ENCODE results near the gene FAM20A. TPM values are rescaled to one million over a fixed set of nuclear protein-coding genes. Genes with fewer than 3 reads are reported as not detected.

FAM20A gene
- total and polyA plus RNA-seq, 2 experiments from 2014 or later = 15.6 to 15.9 TPM

- DNase-seq (ENCODE audit: low read depth in 1 of 2, low spot score in 1 of 2) = peak; percentile 79 to 92
- Histone ChIP-seq H3K4me3 (no peak overlapping the region), H3K27me3 (no peaks in the 10 kb centered on the region), H3K36me3 (no peaks in the 10 kb centered on the region), H3K4me1 (ENCODE audit: low read depth) (no peaks in the 10 kb centered on the region), H3K27ac (no peak overlapping the region), H3K9me3 (ENCODE audit: low read depth) (no peaks in the 10 kb centered on the region)
- peak; percentile 77 for TF ChIP-seq CTCF (IDR thresholded peaks at IDR 0.05; ENCODE audit: low read depth, low read length)
These were observed 12.7 kb upstream of the FAM20A start for GRCh38 chr17:68613739-68614298.

GRCh38 chr17:68612923-68613292 is 11.7 kb upstream of the FAM20A start:
- no peak for TF ChIP-seq CTCF (IDR thresholded peaks at IDR 0.05; ENCODE audit: low read depth, low read length)
- Histone ChIP-seq H3K27ac (no peak overlapping the region), H3K27me3 (no peaks in the 10 kb centered on the region), H3K4me1 (ENCODE audit: low read depth) (no peaks in the 10 kb centered on the region), H3K4me3 (no peak overlapping the region), H3K9me3 (ENCODE audit: low read depth) (no peaks in the 10 kb centered on the region), H3K36me3 (no peaks in the 10 kb centered on the region)
- no peak for DNase-seq (ENCODE audit: low read depth in 1 of 2, low spot score in 1 of 2)

GRCh38 chr17:68612209-68612922 is 11.2 kb upstream of the FAM20A start:
- H3K27me3 ChIP-seq = no peaks in the 10 kb centered on the region
- no peak for TF ChIP-seq CTCF (IDR thresholded peaks at IDR 0.05; ENCODE audit: low read depth, low read length)
- H3K4me3 ChIP-seq = no peak overlapping the region

GRCh38 chr17:68611353-68612208 is 10.4 kb upstream of the FAM20A start:
- Histone ChIP-seq H3K27me3 (no peaks in the 10 kb centered on the region), H3K36me3 (no peaks in the 10 kb centered on the region), H3K27ac (no peak overlapping the region), H3K9me3 (ENCODE audit: low read depth) (no peaks in the 10 kb centered on the region), H3K4me1 (ENCODE audit: low read depth) (no peaks in the 10 kb centered on the region), H3K4me3 (no peak overlapping the region)
- no peak for DNase-seq (ENCODE audit: low read depth in 1 of 2, low spot score in 1 of 2)
- TF ChIP-seq CTCF (IDR thresholded peaks at IDR 0.05; ENCODE audit: low read depth, low read length) = no peak

More at GRCh38 chr17:68612209-68612922, 11.2 kb upstream of the FAM20A start:
- no peak for DNase-seq (ENCODE audit: low read depth in 1 of 2, low spot score in 1 of 2)
- H3K4me1 ChIP-seq (ENCODE audit: low read depth) = no peaks in the 10 kb centered on the region
- no peak overlapping the region for H3K27ac ChIP-seq
- no peaks in the 10 kb centered on the region for H3K36me3 ChIP-seq
- H3K9me3 ChIP-seq (ENCODE audit: low read depth) = no peaks in the 10 kb centered on the region

DNA sequence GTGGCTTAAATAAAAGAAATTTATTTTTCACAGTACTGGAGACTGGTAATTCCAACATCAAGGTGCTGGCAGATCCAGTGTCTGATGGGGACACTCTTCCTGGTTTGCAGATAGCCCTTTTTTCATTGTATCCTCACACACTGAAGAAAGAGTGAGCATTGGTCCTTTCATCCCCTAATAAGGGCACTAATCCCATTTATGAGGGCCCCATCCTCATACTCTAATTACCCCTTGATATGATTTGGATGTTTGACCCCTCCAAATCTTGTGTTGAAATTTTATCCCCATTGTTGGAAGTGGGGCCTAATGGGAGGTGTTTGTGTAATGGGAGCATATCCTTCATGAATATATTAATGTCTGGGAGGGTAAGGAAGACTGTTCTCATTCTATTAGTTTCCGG is 9.4 kb upstream of the FAM20A start:
- H3K4me1 ChIP-seq (ENCODE audit: low read depth) = no peaks in the 10 kb centered on the region
- H3K9me3 ChIP-seq (ENCODE audit: low read depth) = no peaks in the 10 kb centered on the region
- no peak overlapping the region for H3K27ac ChIP-seq
- H3K4me3 ChIP-seq = no peak overlapping the region
- H3K36me3 ChIP-seq = no peaks in the 10 kb centered on the region
- H3K27me3 ChIP-seq = no peaks in the 10 kb centered on the region
- no peak for DNase-seq (ENCODE audit: low read depth in 1 of 2, low spot score in 1 of 2)
- TF ChIP-seq CTCF (IDR thresholded peaks at IDR 0.05; ENCODE audit: low read depth, low read length) = no peak
